Amygdala (tissue), 56 donors: Measurements from ENCODE around the gene FKBP11.

Source experiments
- DNase-seq, 56 donors: peaks; one replicate each; lab custom pipeline; 2025; lab: John Stamatoyannopoulos, UW

FKBP11 gene

GRCh38 chr12:48925304-48926011 lies at the start of gene FKBP11:
Gene FKBP11, minus strand, starts transcription at chr12:48925492. Its CDS starts 64 bp downstream, at chr12:48925428.
- peak in 10 of 56 donors; percentile 7 to 37 (median 18) for DNase-seq

GRCh38 chr12:48973941-48974673 lies 48.8 kb upstream of the FKBP11 start:
- DNase-seq, result peak in 3 of 56 donors; percentile 23 to 34 (median 30)

GRCh38 chr12:48973531-48973930 lies 48.2 kb upstream of the FKBP11 start:
- no peak for DNase-seq

DNA sequence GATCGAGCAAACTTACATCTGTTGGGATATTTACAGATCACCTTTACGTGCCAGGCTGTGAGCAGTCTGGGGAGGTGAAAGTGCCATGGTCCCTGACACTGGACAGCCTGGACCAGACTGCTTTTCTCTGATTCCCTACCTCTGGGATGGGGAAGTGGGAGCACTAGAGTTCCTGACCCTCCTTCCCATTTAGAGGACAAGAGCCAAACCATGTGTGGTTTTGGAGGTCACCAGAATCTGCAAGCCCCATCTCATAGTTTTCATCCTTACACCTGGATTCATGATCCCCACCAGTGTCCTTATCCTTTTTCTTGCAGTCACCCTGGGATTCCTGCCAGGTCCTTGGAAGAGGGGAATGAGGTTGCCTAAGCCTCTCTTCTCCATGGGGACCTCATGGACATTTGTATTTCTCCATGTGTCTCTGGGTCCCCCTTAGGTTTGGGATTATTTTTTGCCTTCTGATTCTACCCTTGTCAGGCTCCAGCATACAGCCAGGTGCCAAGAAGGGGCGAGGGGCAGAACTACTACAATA lies 47.7 kb upstream of the FKBP11 start:
- no peak for DNase-seq

DNA sequence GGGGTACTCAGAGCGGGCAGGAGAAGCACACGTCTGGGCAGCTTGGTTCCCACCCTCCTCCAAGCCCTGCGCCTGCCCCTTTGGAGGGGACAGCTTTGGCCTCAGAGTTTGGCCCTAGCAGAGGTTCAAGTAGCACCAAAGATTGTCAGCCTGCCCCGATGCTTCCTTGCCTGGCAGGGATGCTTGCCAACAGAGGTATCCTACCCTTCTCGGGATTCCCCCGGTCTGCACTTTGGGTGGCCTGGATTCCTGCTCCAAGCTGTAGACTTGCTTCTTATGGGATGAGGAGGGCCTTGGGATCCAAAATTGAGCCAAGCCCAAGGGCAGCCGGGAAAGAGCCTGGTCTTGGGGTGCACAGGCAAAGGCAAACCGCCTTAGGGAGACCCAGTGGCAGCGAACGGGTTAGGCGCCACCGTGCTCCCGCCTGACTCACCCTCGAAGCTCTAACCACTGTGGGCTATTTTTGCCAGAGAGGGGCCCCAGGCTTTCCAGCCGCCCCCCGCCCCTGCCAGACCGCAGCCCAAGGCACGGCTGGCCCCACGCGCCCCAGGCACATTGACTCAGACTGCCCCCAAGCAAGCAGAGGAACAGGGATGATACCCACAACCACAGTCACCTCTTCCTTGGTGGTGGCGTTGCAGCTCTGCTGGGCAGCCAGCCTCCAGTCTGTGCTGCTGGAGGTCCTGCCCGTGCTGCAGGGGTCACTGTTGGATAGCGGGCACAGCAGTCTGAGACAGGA lies 47.1 kb upstream of the FKBP11 start:
- DNase-seq, result no peak

- DNase-seq, result no peak
Measured at GRCh38 chr12:48970702-48971334, 45.5 kb upstream of the FKBP11 start.

- peak in 3 of 56 donors; percentile 16 to 30 (median 20) for DNase-seq
Measured at GRCh38 chr12:48969833-48970701, 44.8 kb upstream of the FKBP11 start.

GRCh38 chr12:48969160-48969771 lies 44.0 kb upstream of the FKBP11 start:
- no peak for DNase-seq

DNA sequence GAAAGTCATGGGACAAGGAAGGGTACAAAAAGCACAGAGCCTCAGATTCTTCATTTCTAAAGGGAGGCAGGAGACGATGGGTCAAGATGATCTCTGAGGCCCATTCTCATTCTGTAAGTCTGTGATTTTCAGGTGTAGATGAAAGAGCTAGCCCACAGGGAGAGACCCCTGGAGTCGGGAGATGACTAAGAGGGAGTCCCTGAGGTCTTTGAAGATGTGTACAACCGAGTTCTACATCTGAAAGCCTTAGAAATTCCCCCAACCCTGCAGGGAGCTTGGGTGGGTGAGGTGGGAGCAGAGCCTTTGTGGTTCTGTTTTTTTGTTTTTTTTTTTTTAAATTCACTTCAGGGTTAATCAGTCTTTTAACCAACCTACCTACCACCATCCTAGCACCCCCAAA lies 43.2 kb upstream of the FKBP11 start:
- DNase-seq, result no peak

DNA sequence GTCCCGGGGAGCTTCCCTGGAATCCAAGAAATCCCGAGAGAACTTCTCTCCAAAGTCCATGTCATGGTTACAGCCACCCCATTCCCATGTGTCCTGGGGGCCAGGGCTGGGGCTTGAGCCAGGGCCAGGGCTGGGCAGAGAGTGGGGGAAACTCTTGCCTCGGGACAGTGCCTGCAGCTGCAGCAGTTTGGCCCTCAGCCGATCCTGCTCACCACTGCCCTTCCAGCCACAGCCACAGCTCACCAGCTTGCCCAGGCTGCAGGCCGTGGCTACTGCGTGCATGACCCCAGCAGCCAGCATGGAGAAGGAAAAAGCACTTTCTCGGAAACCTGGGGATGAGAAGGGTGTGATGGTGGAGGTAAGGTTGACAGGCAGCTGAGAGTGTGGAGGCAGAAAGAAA lies 42.7 kb upstream of the FKBP11 start:
- DNase-seq, result peak in 1 of 56 donors; percentile 7

DNA sequence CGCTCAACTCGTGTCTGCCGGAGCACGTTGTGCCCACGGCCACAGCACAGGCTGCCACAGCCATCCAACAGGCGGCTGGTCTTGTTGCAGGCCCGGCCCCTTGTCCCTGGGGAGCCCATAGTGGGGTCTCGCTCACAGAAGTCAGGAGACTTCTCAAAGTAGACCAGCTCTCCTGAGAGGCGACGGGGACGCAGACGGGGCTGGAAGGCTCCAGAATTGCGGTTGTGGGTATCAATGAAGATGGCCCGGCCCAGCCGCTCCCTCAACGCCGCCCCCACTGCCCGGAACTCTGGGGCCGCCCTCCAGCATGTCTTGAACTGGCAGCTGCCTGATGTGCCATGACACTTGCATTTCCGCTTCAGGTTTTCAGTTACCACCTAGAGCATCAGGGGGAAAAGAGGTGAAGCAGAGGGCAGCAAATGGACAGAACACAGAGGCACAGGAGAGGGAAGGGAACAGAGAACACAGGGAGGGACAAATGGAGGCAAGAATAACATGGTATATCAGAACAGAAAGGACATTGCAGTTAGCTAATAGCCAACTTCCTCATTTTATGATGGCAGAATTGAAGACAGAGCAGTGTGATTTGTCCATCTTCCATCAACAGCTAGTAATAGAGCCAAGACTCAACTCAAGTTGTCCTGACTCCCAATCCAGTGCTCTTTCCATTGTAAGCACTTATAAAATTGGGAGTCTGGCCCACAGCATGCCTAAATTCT lies 41.0 kb upstream of the FKBP11 start:
- DNase-seq, result no peak

DNA sequence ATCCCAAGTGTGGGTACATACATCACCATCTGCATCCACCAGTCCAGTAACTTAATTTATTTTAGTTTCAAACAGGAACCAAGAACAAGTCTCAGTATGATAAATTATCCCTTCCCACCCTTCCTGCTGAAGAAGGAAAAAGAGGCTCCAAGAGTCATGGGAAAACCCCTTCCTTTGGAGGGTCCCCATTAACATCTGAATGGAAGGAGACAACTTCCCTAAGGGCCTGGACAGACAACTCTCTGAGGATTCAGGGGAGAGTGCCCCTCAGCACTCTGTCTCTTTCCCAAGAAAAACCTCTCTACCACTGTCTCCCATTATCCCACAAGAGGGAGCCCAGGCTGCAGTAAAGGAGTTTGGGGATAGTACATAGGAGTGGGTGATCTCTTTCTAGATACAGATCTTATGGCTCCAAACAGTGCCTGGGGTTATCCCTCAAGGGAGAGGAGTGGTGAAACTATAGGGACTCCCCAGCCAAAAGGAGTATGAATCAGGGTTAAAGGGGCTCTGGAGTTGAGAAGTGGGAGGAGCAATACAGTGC lies 40.1 kb upstream of the FKBP11 start:
- DNase-seq, result peak in 1 of 56 donors; percentile 9

DNA sequence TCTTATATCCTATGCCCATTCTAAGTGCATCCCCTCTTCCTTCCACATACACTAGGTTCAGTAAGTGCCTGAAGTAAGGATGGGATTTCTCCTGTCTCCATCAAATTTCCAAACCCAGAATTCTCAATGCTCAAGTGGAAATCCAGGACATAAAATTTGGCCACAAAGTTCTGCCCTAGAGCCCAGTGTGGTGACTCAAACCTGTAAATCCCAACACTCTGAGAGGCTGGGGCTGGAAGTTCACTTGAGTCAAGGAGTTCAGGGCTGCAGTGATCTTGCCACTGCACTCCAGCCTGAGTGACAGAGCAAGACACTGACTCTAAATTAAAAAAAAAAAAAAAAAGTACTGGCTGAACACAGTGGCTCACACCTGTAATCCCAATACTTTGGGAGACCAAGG lies 36.5 kb upstream of the FKBP11 start:
- no peak for DNase-seq

DNA sequence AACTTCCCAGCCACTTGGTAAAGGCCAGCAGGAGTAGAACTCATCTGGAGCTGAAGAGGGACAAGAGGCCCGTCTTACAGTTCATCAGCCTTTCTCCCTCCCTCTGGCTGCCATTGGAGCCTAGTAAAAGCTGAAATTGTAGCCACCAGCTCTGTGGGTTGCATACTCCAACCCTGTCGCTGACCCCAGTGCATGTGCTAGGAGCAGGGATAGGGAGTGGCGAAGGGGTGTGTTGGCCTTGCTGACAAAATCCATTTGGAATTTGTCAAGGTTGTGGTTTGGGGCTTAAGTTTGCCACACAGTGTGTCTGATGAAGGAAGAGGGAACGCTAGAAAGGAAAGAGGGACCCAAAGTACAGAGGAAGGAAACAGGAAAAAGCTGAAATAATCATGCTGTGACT lies 36.0 kb upstream of the FKBP11 start:
- no peak for DNase-seq

- no peak for DNase-seq
Measured at GRCh38 chr12:48960834-48961233, 35.5 kb upstream of the FKBP11 start.

DNA sequence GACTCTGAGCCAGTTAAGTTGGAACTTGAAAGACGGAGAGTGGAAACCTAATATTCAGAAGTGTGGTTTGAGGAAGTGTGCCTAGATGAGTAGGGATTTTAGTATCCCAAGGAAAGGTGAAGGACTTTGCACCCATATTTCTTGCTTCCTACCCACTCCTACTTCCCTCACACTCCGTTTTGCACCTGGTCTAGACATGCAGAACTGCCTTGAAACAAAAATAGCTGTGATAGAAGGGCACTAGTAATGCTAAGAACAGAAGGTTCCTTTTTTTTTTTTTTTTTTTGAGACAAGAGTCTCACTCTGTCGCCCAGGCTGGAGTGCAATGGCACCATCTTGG lies 32.7 kb upstream of the FKBP11 start:
- DNase-seq, result no peak

- DNase-seq, result peak in 55 of 56 donors; percentile 23 to 92 (median 81)
Measured at GRCh38 chr12:48957141-48958048, 32.1 kb upstream of the FKBP11 start, which contains the start of gene ARF3. Gene ARF3, minus strand, starts transcription at chr12:48957487. Its CDS starts 16,392 bp downstream, at chr12:48941095.
